AG04450 (cell line): ENCODE measurements around the gene SIAH2. TPM values are rescaled to one million over a fixed set of nuclear protein-coding genes. Genes with fewer than 3 reads are reported as not detected.
"Not testable (repeated sequence)": the region's sequence is repeated elsewhere in the genome, so short reads cannot be mapped to it uniquely, and the experiment has no call there.

Experiments used
- CTCF ChIA-PET: fragments of 300-600, 350-600 bp; formaldehyde crosslinking; extraction: SDS; loops from one replicate; lab custom pipeline; 2022; ENCODE audit warnings: antibody characterized with exemption, inconsistent platforms; lab: Charles Lee
- POLR2A ChIA-PET: fragments of 350-600 bp; formaldehyde crosslinking; extraction: SDS; loops from one replicate; lab custom pipeline; 2021; ENCODE audit warnings: antibody characterized with exemption, inconsistent platforms; lab: Yijun Ruan, JAX
- DNase-seq: peaks from one replicate; pipeline ENCODE4 v3.0.0-alpha.2; 2011; ENCODE audit warnings: low read depth, low spot score
- H3K27ac ChIP-seq: one replicate; pipeline ENCODE4 v1.5.1; 2012; ENCODE audit warnings: low read depth, low read length, control low read depth
- H3K27me3 ChIP-seq: one replicate; pipeline ENCODE4 v1.6.0; 2012; ENCODE audit warnings: low read length; ENCODE audit not compliant: control insufficient read depth, insufficient read depth
- H3K4me3 ChIP-seq: 2 replicates; pipeline ENCODE4 v1.5.1; 2011; ENCODE audit warnings: mild to moderate bottlenecking, low read depth, low read length, control low read depth
- H3K9me3 ChIP-seq: 2 replicates; pipeline ENCODE4 v1.5.1; 2012; ENCODE audit warnings: low read length; ENCODE audit not compliant: control insufficient read depth, insufficient read depth
- CTCF ChIP-seq: IDR thresholded peaks from 2 replicates; pipeline ENCODE4 v1.5.1; 2011; ENCODE audit warnings: low read depth, low read length, control low read depth, inconsistent platforms
- polyA plus RNA-seq: library from polyadenylated mRNA; depleted of rRNA; stranded (reverse); fragments of >200 nt; gene quantifications from 2 replicates; pipeline ENCODE4 v1.2.3, GENCODE V29; 2011

Gene SIAH2
- polyA plus RNA-seq, 1 experiment: 31.1 TPM

- ChIA-PET POLR2A (no interaction called here), CTCF (interaction anchor here (0.6 to 2.9 kb wide), 2 partner anchors 17 to 103 kb away, joined by 4 to 13 read pairs; no protein-coding TSS in a partner anchor)
- H3K27me3 ChIP-seq: peaks cover 30% of the 10 kb centered on the region
- no peaks in the 10 kb centered on the region for H3K9me3 ChIP-seq
- no peak overlapping the region for H3K4me3 ChIP-seq
- DNase-seq: no peak
- TF ChIP-seq CTCF: no peak
- H3K27ac ChIP-seq: no peak overlapping the region
These were observed 42.4 kb upstream of the SIAH2 start for GRCh38 chr3:150805354-150805753.

- no peak for TF ChIP-seq CTCF
- no peak for DNase-seq
- no peak overlapping the region for H3K4me3 ChIP-seq
- no peaks in the 10 kb centered on the region for H3K9me3 ChIP-seq
- POLR2A ChIA-PET: no interaction called here
- H3K27me3 ChIP-seq: peaks cover 24% of the 10 kb centered on the region
- CTCF ChIA-PET: interaction anchor here (1.0 to 2.9 kb wide), 2 partner anchors 16 kb away, joined by 3 to 13 read pairs; no protein-coding TSS in a partner anchor
- H3K27ac ChIP-seq: no peak overlapping the region
These were observed 40.5 kb upstream of the SIAH2 start for GRCh38 chr3:150803440-150803985.

GRCh38 chr3:150800722-150801121, 37.8 kb upstream of the SIAH2 start:
- ChIA-PET POLR2A (no interaction called here), CTCF (interaction anchor here (2.8 kb wide), 1 partner anchor 13 kb away, joined by 12 read pairs; no protein-coding TSS in a partner anchor)
- Histone ChIP-seq H3K9me3 (no peaks in the 10 kb centered on the region), H3K4me3 (no peak overlapping the region), H3K27me3 (peaks cover 15% of the 10 kb centered on the region), H3K27ac (no peak overlapping the region)
- no peak for DNase-seq
- no peak for TF ChIP-seq CTCF

- no peak for DNase-seq
- Histone ChIP-seq H3K27ac (no peak overlapping the region), H3K9me3 (no peaks in the 10 kb centered on the region), H3K27me3 (peaks cover 11% of the 10 kb centered on the region), H3K4me3 (no peak overlapping the region)
- ChIA-PET CTCF (interaction anchor here (0.9 to 2.0 kb wide), 2 partner anchors 10 to 348 kb away, joined by 3 to 8 read pairs; no protein-coding TSS in a partner anchor), POLR2A (no interaction called here)
- TF ChIP-seq CTCF: no peak
These were observed 35.2 kb upstream of the SIAH2 start for GRCh38 chr3:150798122-150798618.

- H3K27me3 ChIP-seq: peaks cover 11% of the 10 kb centered on the region
- no peak for DNase-seq
- no peak overlapping the region for H3K27ac ChIP-seq
- no peak overlapping the region for H3K4me3 ChIP-seq
- POLR2A ChIA-PET: no interaction called here
- no peaks in the 10 kb centered on the region for H3K9me3 ChIP-seq
- TF ChIP-seq CTCF: no peak
- CTCF ChIA-PET: interaction anchor here (2.0 kb wide), 1 partner anchor 9 kb away, joined by 8 read pairs; no protein-coding TSS in a partner anchor
These were observed 34.2 kb upstream of the SIAH2 start for GRCh38 chr3:150797155-150797554.

- H3K27me3 ChIP-seq: peaks cover 12% of the 10 kb centered on the region
- H3K27ac ChIP-seq, DNase-seq, POLR2A ChIA-PET, H3K4me3 ChIP-seq, H3K9me3 ChIP-seq: not testable (repeated sequence)
- CTCF ChIA-PET: interaction anchor here (1.1 to 2.0 kb wide), 2 partner anchors 9 kb away, joined by 4 to 8 read pairs; no protein-coding TSS in a partner anchor
These were observed 33.6 kb upstream of the SIAH2 start for GRCh38 chr3:150796527-150796926.
